Medulla oblongata (tissue), 1 donor: ENCODE results near the gene HLA-DQA1.
A peak's percentile ranks its signal among the peaks of the same experiment; 100 is the strongest.
"Not testable (repeated sequence)": the region's sequence is repeated elsewhere in the genome, so short reads cannot be mapped to it uniquely, and the experiment has no call there.

ENCODE experiments used
- DNase-seq: peaks from one replicate; pipeline ENCODE4 v3.0.0-alpha.2; 2015; ENCODE audit errors: extremely low spot score

HLA-DQA1 gene

GRCh38 chr6:32637219-32637880 is at the start of gene HLA-DQA1:
Gene HLA-DQA1, plus strand, starts transcription at chr6:32637406. Its CDS starts 53 bp downstream, at chr6:32637459.
- peak; percentile 80 for DNase-seq

DNA sequence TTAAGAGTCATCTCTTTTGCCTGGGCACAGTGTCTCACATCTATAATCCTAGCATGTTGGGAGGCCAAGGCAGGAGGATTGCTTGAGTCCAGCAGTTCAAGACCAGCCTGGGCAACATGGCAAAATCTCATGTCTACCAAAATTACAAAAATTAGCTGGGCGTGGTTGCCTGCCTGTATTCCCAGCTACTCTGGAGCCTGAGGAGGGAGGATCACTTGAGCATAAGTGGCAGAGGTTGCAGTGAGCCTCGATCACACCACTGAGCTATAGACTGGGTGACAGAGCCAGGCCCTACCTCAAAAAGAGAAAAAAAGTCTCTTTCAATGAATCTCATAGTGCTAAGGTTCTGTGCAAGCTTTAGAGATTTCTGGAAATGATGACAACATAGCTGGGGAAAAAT is 49.0 kb upstream of the HLA-DQA1 start:
- DNase-seq = no peak

DNA sequence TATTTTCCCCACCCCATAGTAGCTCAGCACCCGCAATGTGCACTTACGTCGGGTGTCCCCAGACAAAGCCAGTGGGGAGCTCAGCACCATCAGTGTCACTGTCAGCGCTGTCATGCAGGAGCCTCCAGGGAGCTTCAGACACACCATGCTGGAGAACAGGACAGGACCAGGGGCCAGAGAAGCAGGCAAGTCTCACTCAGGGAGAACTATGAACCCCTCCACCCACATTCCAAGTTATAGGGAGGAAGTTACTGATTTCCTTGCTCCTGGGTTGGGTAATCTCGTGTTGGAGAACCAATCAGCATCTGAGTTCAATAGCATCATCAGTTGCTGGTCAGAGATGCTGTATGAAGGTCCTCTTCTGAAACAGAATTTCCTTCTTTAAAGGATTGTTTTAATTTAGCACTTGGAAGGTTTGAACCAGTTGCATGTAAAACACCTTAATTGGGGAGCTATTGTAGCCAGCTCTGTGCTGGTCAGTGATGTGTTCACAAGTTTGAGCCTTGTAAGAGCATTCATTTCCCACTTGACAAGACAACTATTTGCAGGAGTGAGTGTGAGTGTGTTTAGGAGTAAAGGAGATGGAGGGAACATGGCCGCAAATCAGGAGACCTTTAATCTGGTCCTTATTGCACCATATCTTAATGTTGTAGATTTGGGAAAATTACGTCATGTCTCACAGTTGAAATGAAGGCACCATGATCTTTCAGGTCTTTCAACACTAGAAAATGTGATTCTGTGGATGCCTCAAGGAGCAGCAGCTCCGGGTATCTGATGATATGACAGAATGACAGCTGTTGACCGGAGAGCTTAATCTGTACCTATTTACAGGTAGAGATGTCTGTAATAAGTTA is 47.4 kb upstream of the HLA-DQA1 start, which contains the start of gene HLA-DRB1:
Gene HLA-DRB1, minus strand, starts transcription at position 253 of the 854 bp plus-strand sequence. Its CDS starts 106 bp downstream, at position 147.
- DNase-seq = peak; percentile 75

GRCh38 chr6:32590713-32591112 is 46.5 kb upstream of the HLA-DQA1 start:
- DNase-seq = not testable (repeated sequence)

- no peak for DNase-seq
These were observed 40.2 kb upstream of the HLA-DQA1 start for GRCh38 chr6:32597024-32597423.

GRCh38 chr6:32602383-32602782 is 34.8 kb upstream of the HLA-DQA1 start:
- no peak for DNase-seq

DNA sequence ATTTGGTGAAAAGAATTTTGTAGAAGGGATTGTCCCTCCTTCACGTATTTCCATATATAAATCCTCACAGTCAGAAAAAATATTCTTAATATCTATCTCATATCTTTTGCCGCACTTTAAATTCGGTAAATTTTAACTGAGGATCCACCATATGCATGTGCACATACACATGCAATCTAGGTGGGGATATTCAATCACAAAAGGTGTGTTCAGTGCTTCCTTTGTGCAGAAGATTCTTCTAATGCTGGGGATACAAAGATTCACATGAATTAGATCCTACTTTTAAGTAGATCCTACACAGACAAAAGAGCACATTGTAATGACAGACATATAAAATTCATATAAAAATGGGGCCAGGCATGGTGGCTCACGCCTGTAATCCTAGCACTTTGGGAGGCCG is 34.0 kb upstream of the HLA-DQA1 start:
- DNase-seq = no peak

DNA sequence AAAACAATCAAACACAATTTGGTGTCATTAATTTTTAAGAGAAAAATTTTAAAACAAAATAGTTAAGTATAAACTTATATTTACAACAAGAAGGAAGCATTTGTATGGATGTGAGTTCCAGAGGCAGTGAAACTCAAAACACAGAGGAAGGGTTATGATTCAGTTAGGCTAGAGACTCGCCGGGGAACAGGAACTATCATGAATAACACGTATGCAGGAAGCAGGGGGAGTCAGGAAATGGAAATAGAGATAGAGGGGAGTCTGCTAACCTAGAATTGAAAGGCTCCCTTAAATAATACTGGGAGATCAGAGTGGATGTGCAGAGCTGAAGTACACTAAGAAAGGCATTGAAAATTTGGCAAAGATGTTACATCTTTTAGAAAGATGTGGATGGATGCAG is 33.3 kb upstream of the HLA-DQA1 start:
- no peak for DNase-seq

- DNase-seq = peak; percentile 40
These were observed 32.8 kb upstream of the HLA-DQA1 start for GRCh38 chr6:32604434-32604877.

- DNase-seq = no peak
These were observed 29.8 kb upstream of the HLA-DQA1 start for GRCh38 chr6:32607263-32607987.

DNA sequence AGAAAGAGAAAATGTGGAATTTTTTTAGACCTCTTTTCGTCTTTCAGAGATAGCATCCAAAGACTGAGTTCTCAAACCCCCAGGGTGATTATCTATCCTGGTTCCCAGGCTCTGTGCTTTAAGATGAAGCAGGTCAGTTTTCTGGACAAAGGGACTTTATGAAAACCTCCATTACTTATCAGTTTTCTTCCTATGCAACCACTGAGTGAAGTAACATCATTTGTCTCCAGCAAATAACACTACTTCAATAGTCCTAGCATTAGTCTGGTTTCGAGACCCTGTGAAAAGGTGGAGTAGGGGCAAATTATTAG is 29.3 kb upstream of the HLA-DQA1 start:
- DNase-seq = no peak

DNA sequence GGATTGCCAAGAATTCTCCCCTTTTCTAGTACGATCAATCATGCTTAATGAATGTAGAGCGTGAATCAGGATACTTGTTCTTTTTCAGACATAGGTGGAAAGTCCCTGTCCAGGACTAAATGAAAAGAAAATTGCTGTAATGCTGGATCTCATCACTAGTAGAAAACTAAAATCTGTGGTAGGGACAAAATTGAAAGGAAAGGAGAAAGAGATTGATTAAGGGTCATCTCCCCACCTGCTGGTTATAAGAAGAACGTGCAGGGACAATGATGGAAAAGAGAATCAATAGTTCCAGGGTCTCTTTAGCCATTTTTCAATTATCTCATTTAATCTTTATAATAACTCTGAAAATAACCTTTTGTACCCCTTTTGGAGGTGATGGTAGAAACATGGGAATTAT is 28.8 kb upstream of the HLA-DQA1 start:
- DNase-seq = no peak

DNA sequence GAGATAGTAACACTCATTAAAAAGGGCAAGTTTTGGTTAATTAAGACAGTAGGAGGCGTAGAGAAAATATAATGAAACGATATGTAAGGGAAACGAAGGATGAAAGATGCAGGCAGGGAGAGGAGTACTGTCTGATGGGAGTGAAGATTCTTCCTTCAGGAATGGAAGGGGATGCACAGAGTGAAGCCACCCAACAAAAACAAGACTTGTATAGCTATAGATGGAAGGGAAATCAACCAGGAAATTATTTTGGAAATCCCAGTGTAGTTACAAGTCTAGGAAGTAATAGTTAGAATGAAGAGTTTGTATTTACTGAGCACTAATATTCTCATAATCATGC is 27.8 kb upstream of the HLA-DQA1 start:
- no peak for DNase-seq

DNA sequence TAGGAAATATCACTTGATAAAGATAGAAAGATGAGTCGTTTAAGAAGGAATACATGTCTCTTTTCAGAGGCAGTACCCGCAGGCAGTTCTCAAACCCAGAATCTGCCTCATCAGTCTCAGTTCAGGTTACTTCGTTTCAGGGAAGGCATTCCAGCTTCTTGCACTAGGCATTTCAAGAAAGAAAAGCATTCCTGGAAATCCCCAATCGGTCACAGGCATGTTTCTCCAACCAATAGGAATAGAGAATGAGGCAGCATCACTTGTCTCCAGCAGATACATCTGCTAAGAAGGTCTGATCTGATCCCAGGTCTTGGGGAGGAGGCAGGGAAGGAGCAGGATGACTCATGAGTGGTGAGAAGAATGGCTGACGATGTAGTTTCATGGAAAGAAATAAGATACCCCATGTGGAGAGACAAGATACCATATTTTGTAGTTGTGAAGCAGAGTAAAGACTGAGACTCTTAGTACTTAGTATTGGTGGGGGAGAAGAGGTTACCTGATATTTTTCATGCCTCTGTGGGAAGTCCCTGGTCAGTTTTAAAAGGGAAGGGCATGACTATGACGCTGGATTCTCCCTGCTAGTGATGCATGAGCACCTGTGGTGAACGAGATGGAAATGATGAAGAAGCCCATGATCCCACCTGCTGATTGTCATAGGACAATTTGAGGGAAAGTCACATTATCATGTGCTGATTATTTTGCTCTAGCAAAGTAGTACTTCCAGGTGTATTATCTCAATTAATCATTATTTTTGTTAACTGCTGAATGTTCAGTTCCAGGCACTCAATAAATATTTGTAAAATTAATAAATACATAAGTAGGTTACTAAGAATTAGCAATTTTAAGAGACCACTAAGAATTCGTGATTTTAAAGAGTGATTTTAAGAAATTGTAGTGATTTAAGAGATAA is 27.2 kb upstream of the HLA-DQA1 start:
- DNase-seq = peak; percentile 94

DNA sequence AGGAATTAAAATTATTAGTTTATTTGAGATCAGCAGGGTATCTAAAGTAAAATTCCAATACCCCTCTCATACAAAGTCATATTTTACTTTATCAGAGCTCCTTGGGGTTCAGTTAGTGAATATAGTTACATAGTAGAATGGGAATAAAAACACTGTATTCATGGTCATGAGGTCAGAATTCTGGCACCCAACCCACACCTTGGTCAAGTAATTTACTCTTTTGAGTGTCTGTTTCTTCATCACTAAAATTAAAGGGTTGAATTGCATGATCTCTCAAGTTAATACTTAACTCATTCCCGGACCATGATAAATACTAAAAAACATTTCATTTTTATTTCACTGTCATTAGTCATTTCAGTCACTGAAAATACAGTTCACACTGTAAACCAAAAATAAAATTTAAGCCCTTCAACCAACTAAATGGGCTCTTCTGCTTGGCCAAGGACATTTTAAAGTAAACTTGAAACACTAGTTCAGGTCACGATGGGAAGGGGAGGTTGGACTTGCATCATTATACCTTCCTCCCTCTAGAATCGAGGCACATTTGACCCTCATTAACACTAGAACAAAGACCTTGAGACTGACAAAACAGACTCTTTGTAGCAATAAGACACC is 26.4 kb upstream of the HLA-DQA1 start:
- no peak for DNase-seq

GRCh38 chr6:32613475-32613874 is 23.7 kb upstream of the HLA-DQA1 start:
- DNase-seq = no peak

DNA sequence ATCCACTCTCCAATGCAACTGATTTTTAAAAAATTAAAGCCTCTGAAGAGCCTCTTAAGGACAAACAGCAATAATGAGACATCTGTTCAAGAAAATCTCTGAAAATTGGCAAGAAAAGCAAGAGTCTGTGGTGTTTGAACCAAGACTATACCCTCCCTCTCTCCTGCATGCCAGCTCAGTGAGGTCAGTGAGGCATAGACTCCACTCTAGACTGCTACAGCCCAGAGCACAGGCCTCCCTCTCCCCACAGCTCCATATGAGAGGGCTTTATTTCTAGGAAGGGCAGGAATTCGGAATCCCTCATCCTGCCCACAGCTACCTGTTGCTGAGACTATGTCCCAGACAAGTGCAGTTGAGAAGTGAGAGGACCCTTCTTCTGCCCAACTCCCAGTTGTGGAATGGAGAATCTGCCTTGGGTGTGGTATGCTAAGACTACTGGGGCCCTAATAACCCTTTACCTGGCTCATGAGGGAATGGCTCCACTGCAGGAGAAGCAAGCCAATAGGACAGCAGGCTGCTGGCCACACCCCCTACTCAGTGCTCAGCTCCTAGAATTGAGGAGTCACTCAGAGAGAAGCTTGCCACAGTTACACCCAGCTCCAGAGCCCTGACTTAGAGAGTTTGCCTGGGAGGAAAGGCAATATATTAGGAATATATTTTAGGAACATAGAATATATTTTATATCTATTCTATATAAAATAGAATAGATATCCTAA is 22.7 kb upstream of the HLA-DQA1 start:
- no peak for DNase-seq

DNA sequence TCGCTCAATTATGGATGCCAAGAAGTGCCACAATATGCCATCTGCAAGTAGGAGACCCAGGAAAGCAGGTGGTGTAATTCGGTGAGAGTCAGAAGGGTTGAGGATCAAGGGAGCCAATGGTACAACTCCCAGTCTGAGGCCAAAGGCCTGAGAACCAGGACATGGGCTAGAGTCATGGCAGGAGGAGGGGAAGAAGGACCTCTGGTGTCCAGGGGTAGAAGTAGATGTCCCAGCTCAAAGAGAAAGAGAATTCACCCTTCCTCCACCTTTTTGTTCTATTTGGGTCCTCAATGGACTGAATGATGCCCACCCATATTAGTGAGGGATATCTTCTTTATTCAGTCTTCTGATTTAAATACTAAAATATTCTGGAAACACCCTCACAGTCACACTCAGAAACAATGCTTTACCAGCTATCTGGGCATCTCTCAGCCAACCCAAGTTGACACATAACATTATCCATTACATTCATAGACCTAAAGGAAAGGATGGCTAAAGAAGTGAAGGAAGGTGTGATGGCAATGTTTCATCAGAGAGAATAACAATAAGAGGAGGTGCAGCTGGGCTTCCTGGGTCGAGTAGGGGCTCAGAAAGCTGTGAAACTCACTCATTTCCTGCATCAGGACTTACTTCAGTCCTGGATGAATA is 21.2 kb upstream of the HLA-DQA1 start:
- DNase-seq = no peak

- no peak for DNase-seq
These were observed 19.5 kb upstream of the HLA-DQA1 start for GRCh38 chr6:32617751-32618150.

- DNase-seq = no peak
These were observed 15.8 kb upstream of the HLA-DQA1 start for GRCh38 chr6:32621372-32621771.
